HCT116 (cell line): Measurements from ENCODE around the gene RBM27. TPM values are rescaled to one million over a fixed set of nuclear protein-coding genes. Genes with fewer than 3 reads are reported as not detected.

Experiments
- ATAC-seq: fragments of 200-7000 bp; cut with Tn5 transposase; 2 replicates; pipeline ENCODE4 v1.9.1; 2020; ENCODE audit warnings: mild to moderate bottlenecking, moderate library complexity
- BruUV-seq: library from RNA; stranded (reverse); fragments of 400-500 nt; replicated peaks from 2 replicates; lab custom pipeline; 2021; lab: Mats Ljungman, UMichigan
- CTCF ChIA-PET: fragments of 300-600 bp; sonication (Branson Sonifier 250); formaldehyde crosslinking; loops from one replicate; lab custom pipeline; 2021; ENCODE audit warnings: antibody characterized with exemption; lab: Charles Lee
- POLR2A ChIA-PET: fragments of 300-600, 350-600 bp; sonication (Branson Sonifier 250); formaldehyde crosslinking; loops from one replicate; lab custom pipeline; 2021; ENCODE audit warnings: antibody characterized with exemption; lab: Charles Lee
- RAD21 ChIA-PET, 2 experiments: fragments of 300-600 bp; sonication (Branson Sonifier 250); formaldehyde crosslinking; loops; one replicate each; lab custom pipeline; 2023; ENCODE audit warnings: low total read pairs in 2 of 2; ENCODE audit not compliant: uncharacterized antibody in 2 of 2, unreplicated experiment in 2 of 2, low non-redundant PET in 1 of 2; lab: Charles Lee
- DNase-seq: peaks from one replicate; pipeline ENCODE4 v3.0.0-alpha.2; 2010; ENCODE audit warnings: low read depth, low spot score
- H2AFZ ChIP-seq: fragments of 200-600 bp; shearing (Covaris generic), sonication (generic); 2 replicates; pipeline ENCODE4 v1.6.1; 2017; ENCODE audit warnings: low read depth, mixed run types, mixed read lengths, antibody characterized with exemption, low read length; ENCODE audit not compliant: poor library complexity, severe bottlenecking
- H3K27ac ChIP-seq: 2 replicates; pipeline ENCODE4 v1.5.1; 2012; ENCODE audit warnings: low read depth, low read length
- H3K27me3 ChIP-seq: fragments of 200-600 bp; sonication (generic); 2 replicates; pipeline ENCODE4 v1.6.1; 2016; ENCODE audit warnings: mixed run types, low read length, mixed read lengths; ENCODE audit not compliant: insufficient read depth
- H3K36me3 ChIP-seq, 2 experiments: fragments of 200-500 bp in 1 of 2; fragments of 200-600 bp in 1 of 2; sonication (Bioruptor generic) in 1 of 2; sonication (generic) in 1 of 2; 2 replicates each; pipeline versions ENCODE4 v1.5.1 to v1.6.1; 2014 to 2016; ENCODE audit warnings: low read length in 2 of 2, inconsistent platforms in 1 of 2, mixed read lengths in 1 of 2, mixed run types in 1 of 2; ENCODE audit not compliant: insufficient read depth in 2 of 2, control insufficient read depth in 1 of 2
- H3K4me1 ChIP-seq, 2 experiments: fragments of 200-600 bp in 1 of 2; sonication (generic) in 1 of 2; 2 replicates each; pipeline versions ENCODE4 v1.5.1 to v1.6.1; 2012 to 2017; ENCODE audit warnings: low read length in 2 of 2, inconsistent platforms in 1 of 2, mild to moderate bottlenecking in 1 of 2, mixed read lengths in 1 of 2, mixed run types in 1 of 2, moderate library complexity in 1 of 2; ENCODE audit not compliant: insufficient read depth in 2 of 2, control insufficient read depth in 1 of 2
- H3K4me2 ChIP-seq: fragments of 200-600 bp; sonication (generic); 2 replicates; pipeline ENCODE4 v1.6.1; 2017; ENCODE audit warnings: mixed run types, low read length, mixed read lengths
- H3K4me3 ChIP-seq, 2 experiments: fragments of 200-600 bp in 1 of 2; sonication (generic) in 1 of 2; replicated peaks in 1 of 2; 2 replicates each; pipeline ENCODE4 v1.5.1; 2011 to 2016; ENCODE audit warnings: low read length in 2 of 2, control low read depth in 1 of 2, low read depth in 1 of 2, mild to moderate bottlenecking in 1 of 2, mixed read lengths in 1 of 2, mixed run types in 1 of 2
- H3K79me2 ChIP-seq: fragments of 200-600 bp; sonication (generic); 2 replicates; pipeline ENCODE4 v1.6.1; 2017; ENCODE audit warnings: mild to moderate bottlenecking, mixed run types, low read length, moderate library complexity, mixed read lengths; ENCODE audit not compliant: insufficient read depth
- H3K9ac ChIP-seq: fragments of 200-600 bp; sonication (generic); 2 replicates; pipeline ENCODE4 v1.6.1; 2016; ENCODE audit warnings: low read length, mixed read lengths
- H3K9me2 ChIP-seq: fragments of 200-600 bp; sonication (generic), shearing (Covaris generic); 2 replicates; pipeline ENCODE4 v1.6.1; 2017; ENCODE audit warnings: mixed run types, mild to moderate bottlenecking, moderate library complexity; ENCODE audit not compliant: insufficient read depth
- H3K9me3 ChIP-seq, 2 experiments: fragments of 200-500 bp in 1 of 2; fragments of 200-600 bp in 1 of 2; sonication (Bioruptor generic) in 1 of 2; sonication (generic) in 1 of 2; 2 replicates each; pipeline ENCODE4 v1.6.1; 2014 to 2017; ENCODE audit warnings: low read length in 2 of 2, mixed read lengths in 2 of 2, inconsistent platforms in 1 of 2, low read depth in 1 of 2, mild to moderate bottlenecking in 1 of 2, mixed run types in 1 of 2, moderate library complexity in 1 of 2; ENCODE audit not compliant: control insufficient read depth in 1 of 2, insufficient read depth in 1 of 2
- H4K20me1 ChIP-seq: fragments of 200-600 bp; sonication (generic), shearing (Covaris generic); 2 replicates; pipeline ENCODE4 v1.6.1; 2017; ENCODE audit warnings: mixed run types, mild to moderate bottlenecking, moderate library complexity; ENCODE audit not compliant: insufficient read depth
- CTCF ChIP-seq, 3 experiments: fragments of 200-600 bp in 1 of 3; sonication (generic) in 1 of 3; IDR thresholded peaks in 2 of 3; conservative IDR thresholded peaks in 1 of 3; 2 replicates each; pipeline ENCODE4 v1.5.1; 2012 to 2017; ENCODE audit warnings: low read depth in 2 of 3, low read length in 2 of 3, antibody characterized with exemption in 1 of 3, borderline replicate concordance in 1 of 3, control low read depth in 1 of 3, mild to moderate bottlenecking in 1 of 3, mixed read lengths in 1 of 3, mixed run types in 1 of 3, moderate library complexity in 1 of 3; ENCODE audit not compliant: insufficient read depth in 1 of 3
- EZH2 ChIP-seq: fragments of 200-600 bp; sonication (generic); IDR thresholded peaks from 2 replicates; pipeline ENCODE4 v1.6.1; 2017; ENCODE audit warnings: antibody characterized with exemption, mixed run types
- EZH2phosphoT487 ChIP-seq: fragments of 200-600 bp; IDR thresholded peaks from 2 replicates; pipeline ENCODE4 v1.6.1; 2018; ENCODE audit warnings: antibody characterized with exemption, borderline replicate concordance
- FOSL1 ChIP-seq: IDR thresholded peaks from 2 replicates; pipeline ENCODE4 v1.6.1; 2012; ENCODE audit warnings: low read depth
- JUND ChIP-seq: IDR thresholded peaks from 2 replicates; pipeline ENCODE4 v1.6.1; 2012
- POLR2A ChIP-seq: IDR thresholded peaks from 2 replicates; pipeline ENCODE4 v1.7.0; 2011; ENCODE audit warnings: borderline replicate concordance; ENCODE audit not compliant: insufficient read depth, insufficient read length; ENCODE audit errors: extremely low read depth
- REST ChIP-seq: IDR thresholded peaks from 2 replicates; pipeline ENCODE4 v1.6.1; 2012; ENCODE audit warnings: low read depth
- SRF ChIP-seq: IDR thresholded peaks from 2 replicates; pipeline ENCODE4 v1.6.1; 2012; ENCODE audit warnings: low read depth
- YY1 ChIP-seq: IDR thresholded peaks from 2 replicates; pipeline ENCODE4 v1.6.1; 2011; ENCODE audit warnings: low read length, low read depth, moderate library complexity, mild to moderate bottlenecking; ENCODE audit not compliant: insufficient replicate concordance; ENCODE audit errors: extremely low read depth
- ZNF274 ChIP-seq: fragments of 200-500 bp; sonication (Bioruptor generic); IDR thresholded peaks from 2 replicates; pipeline ENCODE4 v1.6.1; 2014; ENCODE audit warnings: mild to moderate bottlenecking, low read depth, low read length, inconsistent platforms
- intact Hi-C: fragments of 100-400 bp; cut with micrococcal nuclease; formaldehyde crosslinking; loops from 2 replicates; pipeline ENCODE4 v1.10.0; 2022
- total RNA-seq: library from RNA; stranded (reverse); gene quantifications from one replicate; pipeline ENCODE4 v1.2.1, GENCODE V29; 2021; ENCODE audit not compliant: unreplicated experiment
- TF ChIP-seq, protein P1 (sequence below): IDR thresholded peaks from 2 replicates; pipeline ENCODE4 v1.6.1; 2012

RBM27 gene
- total RNA-seq, 1 experiment from 2014 or later: 15.2 TPM

DNA sequence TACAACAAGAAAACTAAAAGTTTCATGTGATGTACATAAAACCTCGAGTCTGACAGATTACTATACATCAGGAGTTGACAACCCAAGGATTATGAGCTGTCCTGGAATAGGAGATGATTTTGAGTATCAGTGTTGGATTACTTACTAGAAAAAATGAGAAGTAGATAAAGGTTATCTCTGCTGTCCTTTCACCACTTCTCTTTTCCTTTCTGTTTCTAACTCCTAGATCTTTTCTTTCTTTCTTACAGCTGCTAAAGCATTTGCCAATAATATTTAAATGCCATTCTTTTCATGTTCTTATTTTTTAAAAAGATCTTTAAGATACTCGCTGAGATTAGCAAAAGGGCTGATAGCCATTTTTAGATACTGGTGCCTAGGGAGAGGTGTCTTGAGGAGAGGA, 14.8 kb downstream of the RBM27 start:
- ChIA-PET CTCF (no interaction called here), POLR2A (no interaction called here), RAD21 (no interaction called here)
- intact Hi-C loops: no loop called here
- no peaks in the 10 kb centered on the region for H3K27me3 ChIP-seq
- ATAC-seq (no peak), DNase-seq (no peak)
- no peak for TF ChIP-seq CTCF (IDR thresholded peaks at IDR 0.05 in 2 of 3, conservative IDR thresholded peaks at IDR 0.05 in 1 of 3; ENCODE audit: borderline replicate concordance in 1 of 3, insufficient read depth in 1 of 3, low read depth in 2 of 3, low read length in 2 of 3)
- no peak for TF ChIP-seq SRF
- no peak for TF ChIP-seq EZH2
- TF ChIP-seq, protein P1, sequence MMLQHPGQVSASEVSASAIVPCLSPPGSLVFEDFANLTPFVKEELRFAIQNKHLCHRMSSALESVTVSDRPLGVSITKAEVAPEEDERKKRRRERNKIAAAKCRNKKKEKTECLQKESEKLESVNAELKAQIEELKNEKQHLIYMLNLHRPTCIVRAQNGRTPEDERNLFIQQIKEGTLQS: no peak
- no peak for TF ChIP-seq POLR2A
- TF ChIP-seq ZNF274: no peak
- TF ChIP-seq JUND: no peak
- TF ChIP-seq EZH2phosphoT487: no peak
- no peak for TF ChIP-seq FOSL1
- TF ChIP-seq REST: no peak
- TF ChIP-seq YY1: no peak
- H3K27ac ChIP-seq: no peak overlapping the region
- no peaks in the 10 kb centered on the region for H3K9me2 ChIP-seq
- no peak overlapping the region for H3K9ac ChIP-seq
- H3K4me3 ChIP-seq: no peak overlapping the region
- 0 out of 4 replicates have a peak, but pooled peaks cover 0 to 5% of the 10 kb centered on the region in 2 experiments for H3K36me3 ChIP-seq
- no TSS peak for BruUV-seq
- H3K4me1 ChIP-seq: peaks cover 2 to 3% of the 10 kb centered on the region in 2 experiments; a peak in 2 of 4 replicates
- H3K79me2 ChIP-seq: peaks cover 90% of the 10 kb centered on the region
- H4K20me1 ChIP-seq: peaks cover 7% of the 10 kb centered on the region; the same call in 1 of the 2 replicates
- no peak overlapping the region for H3K4me2 ChIP-seq
- no peaks in the 10 kb centered on the region for H3K9me3 ChIP-seq
- H2AFZ ChIP-seq: no peak overlapping the region
